Keratinocyte (primary cell): Measurements from ENCODE around the gene TNPO2.

Experiments used
- CTCF ChIP-seq, 3 experiments: IDR thresholded peaks in 1 of 3; conservative IDR thresholded peaks in 1 of 3; optimal IDR thresholded peaks in 1 of 3; 2 replicates in 2 of 3; 3 replicates in 1 of 3; pipeline versions ENCODE3 to v1.5.1; 2011; ENCODE audit warnings: low read length in 3 of 3, mild to moderate bottlenecking in 3 of 3, moderate library complexity in 2 of 3, control low read depth in 1 of 3, inconsistent platforms in 1 of 3; ENCODE audit not compliant: insufficient read depth in 2 of 3; ENCODE audit errors: extremely low read depth in 1 of 3
- EZH2 ChIP-seq: IDR thresholded peaks from one replicate; pipeline ENCODE4 v1.6.1; 2012; ENCODE audit warnings: inconsistent platforms, mild to moderate bottlenecking, low read length, moderate library complexity

- no peak for TF ChIP-seq EZH2
- peak; percentile 83 to 97 (median 84) for TF ChIP-seq CTCF (optimal IDR thresholded peaks at IDR 0.05 in 1 of 3, IDR thresholded peaks at IDR 0.05 in 1 of 3, conservative IDR thresholded peaks at IDR 0.05 in 1 of 3; ENCODE audit: extremely low read depth in 1 of 3, insufficient read depth in 2 of 3, low read length in 3 of 3)
Measured at GRCh38 chr19:12757544-12758274, 34.0 kb upstream of the TNPO2 start.
